ENCODE measurements around the gene EVPLL. TPM values are rescaled to one million over a fixed set of nuclear protein-coding genes. Genes with fewer than 3 reads are reported as not detected.
"Not testable (repeated sequence)": the region's sequence is repeated elsewhere in the genome, so short reads cannot be mapped to it uniquely, and the experiment has no call there.

EVPLL gene
- polyA plus RNA-seq, 1 donor = not detected

DNA sequence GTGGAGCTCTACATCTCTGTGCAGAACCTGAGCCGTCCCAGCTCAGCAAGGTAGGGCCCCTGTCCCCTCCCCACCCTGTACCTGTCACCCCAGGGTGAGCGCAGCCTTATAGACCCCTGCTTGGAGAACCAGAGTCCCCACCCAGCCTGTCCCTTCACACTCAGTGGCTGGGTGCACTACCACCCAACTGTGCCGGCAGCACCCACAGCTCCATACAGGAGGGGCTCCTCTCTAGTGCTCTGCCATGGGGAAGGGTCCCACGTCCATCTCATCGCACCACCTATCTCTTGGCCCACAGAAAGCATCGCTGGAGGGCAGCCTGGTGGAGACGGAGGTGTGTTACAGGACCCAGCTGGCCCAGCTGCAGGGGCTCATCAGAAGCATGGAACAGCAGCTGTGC lies 45.4 kb downstream of the EVPLL start:
- H3K9me3 ChIP-seq (ENCODE audit: control insufficient read depth, low read depth, low read length); H3K27ac ChIP-seq (ENCODE audit: low read length); H3K4me3 ChIP-seq (ENCODE audit: low read length); H3K36me3 ChIP-seq (ENCODE audit: control insufficient read depth, insufficient read depth, low read length); DNase-seq; H3K4me1 ChIP-seq (ENCODE audit: control insufficient read depth, insufficient read depth, low read length); H3K27me3 ChIP-seq (ENCODE audit: control insufficient read depth, insufficient read depth, low read length): not testable (repeated sequence)
- no CpG with 5 or more reads among the region's 7 CpGs for WGBS (ENCODE audit: insufficient coverage, low lambda C conversion rate)

DNA sequence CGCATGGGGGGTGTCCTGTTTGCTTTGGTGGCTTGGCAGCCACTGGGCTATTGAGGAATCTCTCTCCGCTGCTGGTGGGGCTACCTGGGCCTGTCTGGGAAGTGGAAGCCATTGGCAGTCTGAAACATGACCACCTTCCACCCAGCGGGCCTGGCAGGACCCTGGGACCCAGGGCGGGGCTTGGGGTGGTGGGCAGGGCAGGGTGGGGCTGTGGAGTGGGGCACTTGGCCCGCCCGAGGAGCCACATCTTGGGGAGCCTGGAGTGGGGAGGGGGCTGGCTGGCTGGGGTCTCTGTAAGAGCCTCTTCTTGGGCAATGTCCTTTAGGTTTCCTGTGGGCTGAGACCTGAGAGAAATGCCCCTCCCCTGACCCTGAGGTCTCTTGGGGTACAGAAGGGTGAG lies 48.0 kb downstream of the EVPLL start:
- not testable (repeated sequence) for H3K9me3 ChIP-seq (ENCODE audit: control insufficient read depth, low read depth, low read length); H3K36me3 ChIP-seq (ENCODE audit: control insufficient read depth, insufficient read depth, low read length); H3K27ac ChIP-seq (ENCODE audit: low read length); DNase-seq; H3K27me3 ChIP-seq (ENCODE audit: control insufficient read depth, insufficient read depth, low read length); H3K4me1 ChIP-seq (ENCODE audit: control insufficient read depth, insufficient read depth, low read length); H3K4me3 ChIP-seq (ENCODE audit: low read length)
- no CpG with 5 or more reads among the region's 6 CpGs for WGBS (ENCODE audit: insufficient coverage, low lambda C conversion rate)

DNA sequence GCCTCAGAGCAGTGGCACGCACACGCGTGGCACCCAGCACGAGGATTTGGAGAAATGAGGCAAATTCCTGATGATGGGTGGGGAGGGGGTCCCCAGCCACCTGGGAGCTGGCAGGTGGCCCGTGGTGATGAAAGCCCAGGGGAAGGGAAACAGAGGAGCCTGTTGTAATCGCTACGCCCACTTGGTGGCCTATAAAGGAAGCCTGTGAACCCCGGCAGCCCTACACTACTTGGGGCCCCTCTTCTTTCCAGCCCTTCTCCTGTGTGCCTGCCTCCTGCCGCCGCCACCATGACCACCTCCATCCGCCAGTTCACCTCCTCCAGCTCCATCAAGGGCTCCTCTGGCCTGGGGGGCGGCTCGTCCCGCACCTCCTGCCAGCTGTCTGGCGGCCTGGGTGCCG lies 49.1 kb downstream of the EVPLL start:
- not testable (repeated sequence) for H3K4me1 ChIP-seq (ENCODE audit: control insufficient read depth, insufficient read depth, low read length); H3K27me3 ChIP-seq (ENCODE audit: control insufficient read depth, insufficient read depth, low read length); H3K9me3 ChIP-seq (ENCODE audit: control insufficient read depth, low read depth, low read length); H3K4me3 ChIP-seq (ENCODE audit: low read length); H3K27ac ChIP-seq (ENCODE audit: low read length); DNase-seq; H3K36me3 ChIP-seq (ENCODE audit: control insufficient read depth, insufficient read depth, low read length)
- no CpG with 5 or more reads among the region's 16 CpGs for WGBS (ENCODE audit: insufficient coverage, low lambda C conversion rate)

DNA sequence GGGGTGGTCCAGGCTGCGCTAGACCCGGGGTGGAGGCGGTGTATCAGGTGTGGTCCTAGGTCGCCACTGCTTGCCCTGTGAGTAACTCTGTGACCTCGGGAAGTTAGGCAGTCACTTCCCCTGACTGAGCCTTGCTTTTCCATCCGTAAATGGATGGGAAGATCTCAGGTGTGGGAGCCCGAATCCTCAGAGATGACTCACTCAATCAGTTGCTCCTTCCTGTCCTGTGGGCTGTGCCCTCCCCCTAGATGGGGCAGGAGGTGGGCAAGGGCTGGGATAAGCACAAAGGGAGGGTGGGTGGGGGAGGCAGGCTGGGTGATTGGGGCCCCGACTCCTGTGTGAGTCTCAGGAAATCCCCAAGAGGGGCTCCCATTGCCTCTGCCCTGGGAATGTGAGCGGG lies 54.6 kb downstream of the EVPLL start:
- H3K4me3 ChIP-seq (ENCODE audit: low read length); H3K4me1 ChIP-seq (ENCODE audit: control insufficient read depth, insufficient read depth, low read length); H3K27ac ChIP-seq (ENCODE audit: low read length); H3K27me3 ChIP-seq (ENCODE audit: control insufficient read depth, insufficient read depth, low read length); H3K9me3 ChIP-seq (ENCODE audit: control insufficient read depth, low read depth, low read length); DNase-seq; H3K36me3 ChIP-seq (ENCODE audit: control insufficient read depth, insufficient read depth, low read length): not testable (repeated sequence)
- WGBS (ENCODE audit: insufficient coverage, low lambda C conversion rate) = no CpG with 5 or more reads among the region's 9 CpGs

Other genes starting within 250 kb of the EVPLL start
- gene ALKBH5, start 193.9 kb upstream of the EVPLL start, polyA plus RNA-seq = 59.0 TPM
- gene LLGL1, start 152.1 kb upstream of the EVPLL start, polyA plus RNA-seq = 16.1 TPM
- gene FLII, start 119.0 kb upstream of the EVPLL start, polyA plus RNA-seq = 161 TPM
- 10.7 TPM for gene MIEF2, start 117.1 kb upstream of the EVPLL start, polyA plus RNA-seq
- 26.4 TPM for gene TOP3A, start 62.8 kb upstream of the EVPLL start, polyA plus RNA-seq
- 17.9 TPM for gene SMCR8, start 62.5 kb upstream of the EVPLL start, polyA plus RNA-seq
- gene SHMT1, start 14.2 kb upstream of the EVPLL start, polyA plus RNA-seq = 18.4 TPM
- gene LGALS9C, start 99.0 kb downstream of the EVPLL start, polyA plus RNA-seq = 0.51 TPM

Data from large intestine (tissue), 3 donors.